Thyroid gland (tissue), 4 donors: ENCODE data around the gene TNFSF4.
"Not testable (repeated sequence)": the region's sequence is repeated elsewhere in the genome, so short reads cannot be mapped to it uniquely, and the experiment has no call there.

Experiments used
- CTCF ChIP-seq, 6 experiments: fragments of 200-600 bp in 3 of 6; fragments of 450-650 bp in 3 of 6; sonication (generic) in 3 of 6; IDR thresholded peaks; one replicate each; pipeline ENCODE4 v1.5.1; 2016 to 2019; ENCODE audit warnings: antibody characterized with exemption in 6 of 6, mild to moderate bottlenecking in 2 of 6, inconsistent platforms in 1 of 6, moderate library complexity in 1 of 6
- POLR2A ChIP-seq, 2 donors: fragments of 450-650 bp; IDR thresholded peaks; one replicate each; pipeline ENCODE4 v1.6.1; 2017; ENCODE audit warnings: antibody characterized with exemption in 2 of 2, mild to moderate bottlenecking in 2 of 2, moderate library complexity in 1 of 2

- TF ChIP-seq CTCF, POLR2A (IDR thresholded peaks at IDR 0.05): not testable (repeated sequence)
These were observed 21.9 kb upstream of the TNFSF4 start for GRCh38 chr1:173229031-173229430.
